Gastroesophageal sphincter (tissue), 4 donors: Measurements from ENCODE around the gene SLC23A2. TPM values are rescaled to one million over a fixed set of nuclear protein-coding genes. Genes with fewer than 3 reads are reported as not detected.
A peak's percentile ranks its signal among the peaks of the same experiment; 100 is the strongest.

Experiments used
- ATAC-seq: fragments of 150-250 bp; one replicate; pipeline ENCODE4 v1.9.1; 2016; ENCODE audit warnings: mild to moderate bottlenecking, moderate library complexity
- H3K27ac ChIP-seq, 4 donors: fragments of 200-600 bp; sonication (generic) in 3 of 4; 1 replicate in 3 of 4; 2 replicates in 1 of 4; pipeline ENCODE4 v1.5.1; 2016 to 2019
- H3K27me3 ChIP-seq: fragments of 200-600 bp; sonication (generic); one replicate; pipeline ENCODE4 v1.5.1; 2019
- H3K36me3 ChIP-seq, 2 donors: fragments of 200-600 bp; sonication (generic); one replicate each; pipeline ENCODE4 v1.5.1; 2019; ENCODE audit warnings: control low read depth in 1 of 2
- H3K4me1 ChIP-seq, 3 donors: fragments of 200-600 bp; sonication (generic); 1 replicate in 2 of 3; 2 replicates in 1 of 3; pipeline ENCODE4 v1.5.1; 2016 to 2019; ENCODE audit warnings: control low read depth in 2 of 3
- H3K4me3 ChIP-seq, 2 donors: fragments of 200-600 bp; sonication (generic); one replicate each; pipeline ENCODE4 v1.5.1; 2019; ENCODE audit warnings: mild to moderate bottlenecking in 1 of 2, moderate library complexity in 1 of 2
- H3K9me3 ChIP-seq, 3 donors: fragments of 200-600 bp; sonication (generic); one replicate each; pipeline ENCODE4 v1.5.1; 2017 to 2019; ENCODE audit warnings: control low read depth in 2 of 3
- CTCF ChIP-seq, 4 experiments: fragments of 200-600 bp in 2 of 4; fragments of 450-650 bp in 2 of 4; sonication (generic) in 1 of 4; IDR thresholded peaks; one replicate each; pipeline ENCODE4 v1.5.1; 2017 to 2019; ENCODE audit warnings: antibody characterized with exemption in 4 of 4, mild to moderate bottlenecking in 2 of 4, moderate library complexity in 2 of 4
- EP300 ChIP-seq: sonication (generic); formaldehyde crosslinking; IDR thresholded peaks from one replicate; pipeline ENCODE4 v1.6.1; 2017; ENCODE audit warnings: antibody characterized with exemption, mild to moderate bottlenecking
- POLR2A ChIP-seq, 2 donors: fragments of 450-650 bp; IDR thresholded peaks; one replicate each; pipeline ENCODE4 v1.6.1; 2017; ENCODE audit warnings: antibody characterized with exemption in 2 of 2, mild to moderate bottlenecking in 2 of 2, moderate library complexity in 1 of 2
- POLR2AphosphoS5 ChIP-seq: sonication (generic); formaldehyde crosslinking; IDR thresholded peaks from one replicate; pipeline ENCODE4 v1.6.1; 2017; ENCODE audit warnings: antibody characterized with exemption
- WGBS, 2 donors: methylation state at CpG; one replicate each; pipeline ENCODE4 v1.1.5; 2018; ENCODE audit warnings: low coverage in 1 of 2; 5-methylcytosine and 5-hydroxymethylcytosine counted together
- total RNA-seq, 4 donors: library from RNA; depleted of rRNA; stranded (reverse); fragments of >200 nt; gene quantifications; one replicate each; pipeline ENCODE4 v1.1.0, GENCODE V29; 2016

The SLC23A2 gene
- total RNA-seq, 4 donors from 2014 or later = 11.5 to 19.1 (median 15.1) TPM

GRCh38 chr20:4946986-4947385, 54.3 kb downstream of the SLC23A2 start:
- Histone ChIP-seq H3K27ac (no peak overlapping the region), H3K4me1 (peaks cover 0 to 70% (median 11%) of the 10 kb centered on the region in 3 donors), H3K9me3 (no peaks in the 10 kb centered on the region), H3K27me3 (no peaks in the 10 kb centered on the region), H3K4me3 (no peak overlapping the region), H3K36me3 (no peaks in the 10 kb centered on the region)
- TF ChIP-seq CTCF (IDR thresholded peaks at IDR 0.05) (no peak), EP300 (no peak), POLR2AphosphoS5 (no peak), POLR2A (IDR thresholded peaks at IDR 0.05) (no peak)
- WGBS, 2 donors = 4 to 19% methylated on average over 2 of the region's 6 CpGs
- no peak for ATAC-seq

DNA sequence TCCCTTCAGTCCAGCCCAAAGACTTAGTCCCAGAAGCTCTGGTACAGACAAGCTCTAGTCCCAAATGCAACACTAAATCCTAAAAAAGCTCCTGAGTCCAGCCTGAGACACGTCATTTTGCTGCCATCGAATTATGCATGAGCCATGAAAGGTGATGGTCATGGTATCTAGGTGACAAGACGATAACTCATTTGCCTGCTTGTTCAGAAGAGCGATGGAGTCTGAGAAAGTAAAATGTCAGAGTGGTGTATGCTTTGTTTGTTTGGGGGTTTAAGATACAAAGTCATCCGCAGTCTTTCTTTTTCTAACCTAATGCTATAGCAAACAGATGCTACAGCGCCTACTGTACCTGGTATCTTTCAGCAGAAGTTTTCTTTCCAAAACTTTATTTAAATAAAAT, 54.7 kb downstream of the SLC23A2 start:
- TF ChIP-seq EP300 (no peak), POLR2AphosphoS5 (no peak), CTCF (IDR thresholded peaks at IDR 0.05) (no peak), POLR2A (IDR thresholded peaks at IDR 0.05) (no peak)
- Histone ChIP-seq H3K9me3 (no peaks in the 10 kb centered on the region), H3K27me3 (no peaks in the 10 kb centered on the region), H3K36me3 (no peaks in the 10 kb centered on the region), H3K4me3 (no peak overlapping the region), H3K4me1 (peaks cover 0 to 72% (median 11%) of the 10 kb centered on the region in 3 donors), H3K27ac (no peak overlapping the region)
- WGBS, 2 donors = 90 to 96% methylated on average over 6 of the region's 6 CpGs
- no peak for ATAC-seq

DNA sequence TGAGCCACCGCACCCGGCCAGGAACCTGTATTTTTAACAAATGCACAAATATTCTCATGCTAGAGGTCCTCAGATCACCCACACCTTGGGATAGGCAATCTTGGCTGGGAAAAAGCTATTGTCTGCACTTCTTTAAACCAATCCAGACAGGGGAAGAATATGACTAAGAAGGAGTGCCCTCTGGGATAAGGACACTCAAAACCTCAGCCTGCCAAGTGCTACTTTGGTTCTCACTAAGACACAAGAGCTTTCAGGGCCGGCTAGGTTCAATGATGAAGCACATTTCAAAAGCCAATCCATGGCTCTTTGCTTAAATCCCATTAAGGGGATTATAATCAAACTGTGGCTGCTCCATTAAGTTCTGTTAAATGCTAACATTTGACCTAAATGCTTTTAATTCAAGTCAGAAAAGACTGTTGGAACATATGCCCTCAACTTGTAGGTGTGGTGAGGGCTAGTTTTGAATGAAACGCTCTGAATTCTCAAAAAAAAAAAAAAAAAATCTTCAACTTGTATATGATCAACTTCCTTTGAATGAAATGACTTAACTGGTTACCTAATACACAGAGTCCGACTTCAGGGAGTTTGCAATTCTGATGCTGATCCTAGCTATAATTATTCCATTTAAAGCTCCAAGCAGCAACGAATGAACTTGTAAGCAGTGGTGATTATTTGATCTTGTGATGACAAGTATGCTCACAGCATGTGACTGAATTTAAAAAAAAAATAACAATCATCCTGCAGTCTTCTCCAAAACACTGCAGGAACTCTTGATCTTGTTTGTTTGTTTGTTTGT, 56.6 kb downstream of the SLC23A2 start:
- TF ChIP-seq POLR2AphosphoS5 (no peak), EP300 (no peak), CTCF (IDR thresholded peaks at IDR 0.05) (no peak), POLR2A (IDR thresholded peaks at IDR 0.05) (no peak)
- no peak for ATAC-seq
- 45 to 47% methylated on average over 4 to 6 of the region's 6 CpGs for WGBS, 2 donors
- Histone ChIP-seq H3K36me3 (no peaks in the 10 kb centered on the region), H3K9me3 (no peaks in the 10 kb centered on the region), H3K27me3 (no peaks in the 10 kb centered on the region), H3K4me1 (peaks cover 0 to 53% (median 7%) of the 10 kb centered on the region in 3 donors), H3K4me3 (no peak overlapping the region), H3K27ac (no peak overlapping the region)

- Histone ChIP-seq H3K27ac (peak overlapping the region in 2 of 4 donors; percentile 8 to 10), H3K27me3 (no peaks in the 10 kb centered on the region), H3K4me1 (peaks cover 0 to 44% (median 7%) of the 10 kb centered on the region in 3 donors), H3K36me3 (no peaks in the 10 kb centered on the region), H3K9me3 (no peaks in the 10 kb centered on the region), H3K4me3 (no peak overlapping the region)
- no peak for ATAC-seq
- WGBS, 2 donors = 13 to 17% methylated on average over 5 of the region's 5 CpGs
- no peak for TF ChIP-seq POLR2AphosphoS5
- TF ChIP-seq POLR2A (IDR thresholded peaks at IDR 0.05) = no peak
- no peak for TF ChIP-seq EP300
- no peak for TF ChIP-seq CTCF (IDR thresholded peaks at IDR 0.05)
Observed at GRCh38 chr20:4942331-4942730, 59.0 kb downstream of the SLC23A2 start.
